ENCODE results near the gene GRK6.
"Not testable (repeated sequence)": the region's sequence is repeated elsewhere in the genome, so short reads cannot be mapped to it uniquely, and the experiment has no call there.

GRK6 gene

DNA sequence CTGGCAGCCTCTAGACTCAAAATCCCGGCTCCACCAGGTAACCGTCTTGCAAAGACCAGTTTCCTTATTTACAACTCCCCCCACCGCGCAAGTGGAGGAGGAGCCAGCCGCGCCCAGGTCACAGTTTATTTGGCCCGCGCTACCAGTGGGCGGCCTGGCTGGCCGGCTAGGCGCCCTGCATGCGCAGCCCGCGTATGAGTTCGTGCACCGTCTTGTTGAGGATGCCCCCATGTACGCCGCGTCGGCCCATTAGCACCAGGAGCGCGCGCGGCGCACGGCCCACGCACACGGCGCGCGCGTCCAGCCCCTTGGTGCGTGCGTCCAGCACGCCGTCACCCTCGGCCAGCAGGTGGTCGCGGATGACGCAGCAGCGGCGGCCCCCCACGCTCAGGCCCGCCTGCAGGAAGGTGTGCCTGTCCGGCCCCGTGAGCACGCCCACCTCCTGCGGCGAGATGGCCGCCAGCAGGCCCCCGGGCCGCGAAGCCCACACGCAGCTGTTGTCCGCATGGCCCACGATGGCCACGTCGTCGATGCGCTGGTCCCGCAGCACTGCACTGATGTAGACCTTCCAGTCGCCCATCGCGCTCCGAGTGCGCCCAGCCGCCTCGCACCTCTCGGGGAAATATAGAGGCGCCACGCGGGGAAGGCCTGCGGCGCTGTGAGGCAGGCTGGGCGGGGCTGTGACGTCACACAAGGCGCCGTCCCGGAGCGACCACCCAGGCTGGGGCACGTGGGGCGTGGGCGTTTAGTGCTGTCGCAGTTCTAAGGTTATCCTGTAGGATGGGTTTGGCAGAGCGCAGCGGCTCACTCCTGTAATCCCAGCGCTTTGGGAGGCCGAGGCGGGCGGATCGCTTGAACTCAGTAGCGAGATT lies 26.2 kb upstream of the GRK6 start, which contains the start of gene PFN3:
PFN3 (minus strand) TSS at position 665 of the 872 bp plus-strand sequence; CDS start at position 580, 85 bp downstream.
- DNase-seq, result no peak

DNA sequence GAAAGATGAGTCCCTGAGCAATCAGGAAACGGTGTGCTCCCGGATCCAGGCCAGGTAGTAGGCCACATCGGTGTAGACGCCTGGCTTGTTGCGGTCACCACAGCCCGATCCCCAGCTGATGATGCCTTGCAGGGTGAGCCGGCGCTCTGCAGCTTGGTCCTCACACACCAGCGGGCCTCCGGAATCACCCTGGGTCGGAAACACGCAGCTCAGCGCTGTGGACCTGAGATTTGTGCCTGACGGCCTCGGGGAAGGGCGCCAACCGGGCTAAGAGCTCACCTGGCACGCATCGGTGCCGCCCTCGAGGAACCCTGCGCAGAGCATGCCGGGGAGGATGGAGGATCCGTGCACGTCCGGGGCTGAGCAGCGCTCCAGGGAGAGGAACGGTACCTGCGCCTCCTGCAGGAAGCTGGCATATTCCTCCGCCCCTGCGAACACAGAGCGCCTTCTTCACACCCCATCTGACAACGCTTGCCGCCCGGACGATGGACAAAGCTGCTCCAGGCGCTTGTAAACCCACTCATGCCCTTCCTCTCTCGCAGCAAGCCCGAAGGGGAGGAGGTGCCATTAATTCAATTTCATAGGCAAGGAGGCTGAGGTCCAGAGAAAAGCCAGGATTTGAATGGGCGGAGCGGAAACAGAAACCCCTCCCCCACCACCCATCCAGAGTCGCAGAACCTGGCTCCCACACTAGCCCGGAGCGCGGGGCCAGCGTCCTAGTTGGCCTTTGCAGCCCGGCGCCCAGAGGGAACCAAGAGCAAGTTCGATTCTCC lies 24.0 kb upstream of the GRK6 start:
- DNase-seq, result no peak

DNA sequence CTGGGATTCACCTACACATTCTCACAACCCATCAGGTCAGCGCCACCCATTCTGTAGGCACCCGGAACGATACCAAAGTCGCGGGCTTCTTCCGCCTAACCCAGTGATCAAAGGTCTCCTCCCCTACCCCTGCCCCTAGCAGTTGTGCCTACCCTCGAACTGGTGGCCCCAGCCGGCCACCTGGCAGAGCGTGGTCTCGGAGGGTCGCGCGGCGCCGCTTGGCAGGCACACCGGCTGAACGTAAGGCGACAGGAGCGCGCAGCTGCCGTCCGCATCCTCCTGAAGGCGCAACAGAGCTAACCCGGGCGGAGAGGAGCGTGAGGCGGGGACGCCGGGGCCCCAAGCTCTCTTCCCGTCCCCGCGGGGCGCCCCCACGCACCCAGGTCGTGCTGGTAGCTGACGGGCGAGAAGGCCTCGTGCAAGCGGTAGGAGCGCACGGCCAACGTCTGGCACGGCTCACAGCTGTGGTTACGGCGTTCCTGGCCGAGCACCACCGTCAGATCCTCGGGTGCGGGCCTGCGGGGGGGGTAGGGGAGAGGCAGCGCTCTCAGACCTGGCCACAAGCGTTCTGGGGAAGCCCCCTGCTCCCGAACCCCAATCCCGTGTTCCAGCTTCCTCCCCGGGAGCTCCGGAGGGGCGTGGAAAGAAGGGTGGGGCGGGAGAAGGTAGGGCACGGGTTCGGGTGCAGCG lies 23.2 kb upstream of the GRK6 start:
- DNase-seq, result no peak

DNA sequence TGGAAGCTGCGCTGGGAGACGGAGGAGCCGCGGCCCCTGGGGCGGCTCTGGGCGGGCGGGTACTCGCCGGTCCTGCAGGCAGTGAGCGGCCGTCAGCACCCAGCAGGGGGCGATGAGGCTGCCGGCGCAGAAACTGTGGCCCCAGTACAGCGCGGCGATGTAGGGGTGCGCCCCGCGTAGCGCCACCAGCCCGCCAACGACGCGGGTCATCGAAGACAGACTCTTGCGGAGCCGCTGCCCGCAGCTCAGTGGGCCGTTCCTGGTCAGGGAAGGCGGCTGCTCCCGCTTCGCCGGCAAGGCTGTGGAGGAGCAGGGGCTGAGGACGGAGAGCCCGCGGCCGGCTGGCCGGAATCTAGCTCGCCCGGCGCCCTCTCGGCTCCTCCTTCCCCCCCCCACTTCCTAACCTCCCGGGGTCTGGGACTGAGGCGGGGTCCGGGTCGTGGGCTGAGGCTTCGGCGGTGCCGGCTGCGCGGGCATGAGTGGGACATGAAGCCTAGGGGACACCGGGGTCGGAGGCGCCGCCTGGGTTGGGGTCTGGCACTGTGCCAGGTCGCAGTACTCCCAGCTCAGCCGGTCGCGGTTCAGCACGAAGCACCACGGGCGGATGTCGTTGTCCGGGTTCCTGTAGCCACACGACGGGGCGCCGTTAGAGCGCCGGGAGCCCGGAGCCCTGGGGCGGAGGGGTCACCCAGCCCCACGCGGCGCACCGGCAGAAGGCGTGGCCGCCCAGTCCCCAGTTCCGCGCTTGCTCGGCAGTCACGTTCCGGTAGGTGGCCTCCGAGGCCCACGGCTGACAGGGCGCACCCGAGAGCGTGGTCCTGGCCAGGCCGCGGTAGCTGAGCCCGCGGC lies 22.5 kb upstream of the GRK6 start:
- DNase-seq, result peak in 1 of 2 experiments; percentile 6

DNA sequence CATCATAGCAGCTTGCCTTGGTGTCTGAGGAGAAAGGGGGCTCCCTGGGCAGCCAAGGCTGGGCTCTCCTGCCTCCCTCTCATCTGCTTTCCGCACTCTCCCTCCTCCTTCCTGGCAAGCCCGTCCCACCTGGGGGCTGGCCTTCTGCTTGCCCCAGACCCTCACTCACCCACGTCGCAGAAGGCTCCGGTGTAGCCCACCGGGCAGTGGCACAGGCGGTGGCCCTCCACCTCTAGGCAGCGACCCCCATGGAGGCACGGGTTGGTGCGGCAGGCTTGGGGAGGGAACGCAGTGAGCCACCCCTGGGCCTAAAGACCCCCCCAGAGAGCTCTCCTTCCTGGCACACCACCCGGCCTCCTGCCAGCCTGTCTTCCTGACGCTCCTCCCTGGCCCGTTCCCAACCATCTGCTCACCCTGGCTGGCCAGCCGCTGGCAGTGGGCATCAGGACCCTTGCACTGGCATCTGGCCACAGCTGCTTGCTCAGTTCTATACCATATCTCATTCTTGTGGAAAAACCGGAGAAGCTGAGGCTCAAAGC lies 21.8 kb upstream of the GRK6 start:
- no peak for DNase-seq

DNA sequence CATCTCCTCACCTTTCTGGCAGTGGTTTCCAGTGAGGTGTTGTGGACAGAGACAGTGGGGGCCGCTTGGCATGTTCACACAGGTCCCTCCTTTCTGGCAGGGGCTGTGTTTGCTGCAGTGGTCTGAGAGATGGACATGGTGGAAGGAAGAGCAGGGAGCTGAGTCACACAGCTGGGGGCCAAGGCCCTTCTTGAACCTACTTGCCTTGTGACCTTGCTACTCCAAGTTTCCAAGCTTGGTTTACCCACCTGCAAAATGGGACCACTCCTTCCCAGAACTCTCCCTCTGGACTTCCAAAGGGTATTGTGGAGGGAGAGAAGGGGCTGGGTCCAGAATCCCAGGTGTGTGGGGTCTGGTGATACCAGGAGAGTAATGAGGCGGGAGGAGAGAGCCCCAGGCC lies 21.2 kb upstream of the GRK6 start:
- DNase-seq, result no peak

DNA sequence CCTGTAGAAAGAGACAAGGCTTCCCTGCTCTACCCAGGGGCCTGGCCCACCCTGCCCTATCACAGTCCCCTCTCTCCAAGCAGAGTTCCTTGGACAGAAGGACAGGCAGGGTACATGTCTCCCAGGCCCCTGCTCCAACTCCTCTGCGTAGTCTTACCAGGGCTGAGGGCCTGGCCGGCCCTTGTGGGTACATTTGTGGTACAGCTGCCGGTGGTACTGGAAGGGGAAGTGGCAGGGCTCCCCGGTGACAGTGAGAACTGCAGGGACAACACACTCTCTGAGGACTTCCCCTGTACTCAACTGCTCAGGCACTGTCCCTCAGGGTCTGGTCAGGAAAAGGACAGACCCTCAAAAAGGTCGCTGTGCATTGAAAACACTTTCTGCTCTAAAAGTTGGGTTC lies 20.7 kb upstream of the GRK6 start:
- no peak for DNase-seq

DNA sequence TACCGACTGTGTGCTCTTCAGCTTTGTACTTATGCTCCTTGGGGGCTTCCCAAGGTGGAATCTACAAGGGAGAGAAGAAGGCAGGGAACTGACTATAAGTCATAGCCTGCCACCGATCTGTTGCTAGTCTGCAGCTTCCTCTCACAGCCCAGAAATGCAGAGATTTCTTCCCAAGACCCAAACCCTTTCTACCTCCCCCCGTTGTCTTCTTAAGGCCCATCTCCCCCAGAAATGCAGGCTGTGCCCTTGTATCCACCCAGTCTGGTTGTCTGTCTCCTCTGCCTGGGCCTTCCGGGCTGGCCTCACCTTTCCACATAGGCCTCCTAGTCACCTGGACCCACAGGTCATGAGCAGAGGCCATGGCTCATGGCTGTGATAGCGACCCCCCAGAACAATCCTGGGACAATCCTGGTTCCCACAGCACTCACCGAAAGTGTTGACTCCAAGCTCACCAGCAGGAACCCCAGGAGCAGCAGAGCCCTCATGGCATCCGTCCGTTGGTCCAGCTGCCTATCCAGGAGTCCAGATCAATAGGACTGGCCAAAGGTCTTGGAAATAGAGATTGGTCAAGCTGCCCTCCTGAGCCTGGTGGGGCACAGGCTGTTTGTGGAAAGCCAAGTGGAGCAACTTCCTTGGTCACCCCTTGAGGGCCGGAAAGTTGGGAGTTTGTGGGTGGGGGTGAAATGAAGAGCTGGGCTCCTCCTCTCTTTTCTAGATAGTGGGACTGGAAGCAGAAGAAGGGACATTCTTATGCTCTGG lies 17.3 kb upstream of the GRK6 start, which contains the start of gene F12:
F12 (minus strand) TSS at position 522 of the 759 bp plus-strand sequence; CDS start at position 485, 37 bp downstream.
- DNase-seq, result no peak

DNA sequence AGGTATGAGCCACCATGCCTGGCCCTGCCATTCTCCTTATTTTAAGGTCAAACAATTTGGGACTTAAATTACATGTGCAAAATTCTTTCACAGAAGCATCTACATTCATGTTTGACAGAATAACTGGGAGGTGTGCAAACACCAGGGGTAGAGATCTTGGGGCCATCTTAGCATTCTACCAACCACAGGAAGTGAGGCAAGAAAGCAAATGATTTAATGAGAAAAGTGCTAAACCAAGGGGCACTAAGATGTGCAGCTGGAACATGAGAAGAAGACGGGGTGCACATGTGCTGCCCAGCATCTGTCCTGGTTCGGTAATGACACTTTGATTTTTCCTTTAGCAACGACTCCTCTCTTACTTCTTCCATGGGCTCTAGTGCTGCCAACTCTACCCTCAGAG lies 15.9 kb upstream of the GRK6 start:
- no peak for DNase-seq

DNA sequence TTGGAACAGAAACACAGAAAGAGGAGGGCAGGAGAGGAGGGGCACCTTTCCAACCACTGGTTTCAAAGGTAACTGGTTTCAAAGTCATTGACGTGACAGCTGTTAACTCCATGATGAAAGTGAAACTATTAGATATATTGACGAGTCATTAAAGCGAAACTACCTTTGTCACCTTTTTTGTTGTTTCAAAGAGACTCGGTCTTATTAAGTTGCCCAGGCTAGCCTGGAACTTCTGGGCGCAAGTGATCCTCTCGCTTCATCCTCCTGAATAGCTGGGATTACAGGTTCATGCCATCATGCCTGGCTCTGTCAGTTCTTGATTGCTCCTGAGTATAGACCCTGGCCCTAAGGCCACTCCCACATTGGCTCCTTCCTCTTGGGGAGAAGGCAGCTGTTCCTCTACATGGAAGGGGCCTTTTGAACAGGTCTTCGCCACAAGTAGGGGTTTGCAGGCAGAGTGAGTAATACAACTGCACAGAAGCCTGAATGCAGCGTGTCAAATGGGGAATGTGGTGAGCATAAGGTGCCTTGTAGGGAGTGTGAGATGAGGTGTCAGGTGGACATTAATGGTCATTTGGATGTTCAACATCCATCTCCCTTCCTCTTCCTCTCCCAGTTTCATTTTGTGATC lies 13.8 kb upstream of the GRK6 start:
- no peak for DNase-seq

DNA sequence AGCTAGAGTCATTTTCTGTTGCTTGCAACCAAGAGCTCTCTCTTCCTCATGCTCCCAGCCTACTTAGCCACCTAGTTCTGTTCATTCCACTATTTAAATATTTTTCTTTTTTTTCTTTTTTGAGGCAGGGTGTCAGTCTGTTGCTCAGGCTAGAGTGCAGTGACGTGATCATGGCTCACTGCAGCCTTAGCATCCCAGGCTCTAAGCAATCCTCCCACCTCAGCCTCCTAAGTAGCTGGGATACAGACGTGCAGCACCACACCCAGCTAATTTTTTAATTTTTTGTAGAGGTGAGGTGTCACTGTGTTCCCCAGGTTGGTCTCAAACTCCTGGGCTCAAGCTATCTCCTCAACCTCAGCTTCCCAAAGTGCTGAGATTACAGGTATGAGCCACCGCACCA lies 12.0 kb upstream of the GRK6 start:
- no peak for DNase-seq

DNA sequence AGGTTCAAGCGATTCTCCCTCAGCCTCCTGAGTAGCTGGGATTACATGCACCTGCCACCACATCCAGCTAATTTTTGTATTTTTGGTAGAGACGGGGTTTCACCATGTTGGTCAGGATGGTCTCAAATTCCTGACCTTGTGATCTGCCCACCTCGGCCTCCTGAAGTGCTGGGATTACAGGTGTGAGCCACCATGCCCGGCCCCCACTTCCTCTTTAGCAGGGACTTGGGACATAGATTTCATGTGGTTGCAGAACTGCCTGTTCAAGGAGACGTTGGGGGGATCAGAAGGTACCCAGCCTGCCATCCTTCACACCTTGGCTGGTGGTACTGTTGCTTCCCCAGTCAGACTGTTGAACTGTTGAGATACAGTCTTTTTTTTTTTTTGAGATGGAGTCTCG lies 9.4 kb upstream of the GRK6 start:
- not testable (repeated sequence) for DNase-seq

DNA sequence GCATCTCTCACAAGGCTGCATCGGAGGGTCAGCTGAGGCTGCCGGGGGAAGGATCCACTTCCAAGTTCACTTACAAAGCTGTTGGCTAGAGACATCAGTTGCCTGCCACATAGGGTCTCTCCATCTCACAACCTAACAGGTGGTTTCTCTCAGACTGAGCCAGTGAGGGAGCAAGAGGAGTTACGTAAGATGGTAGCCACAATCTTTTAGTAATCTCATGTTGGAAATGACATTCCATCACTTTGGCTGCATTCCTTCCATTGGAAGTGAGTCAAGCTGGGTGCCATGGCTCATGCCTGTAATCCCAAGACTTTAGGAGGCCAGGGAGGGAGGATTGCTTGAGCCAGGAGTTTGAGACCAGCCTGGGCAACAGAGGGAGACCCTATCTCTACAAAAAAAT lies 7.4 kb upstream of the GRK6 start:
- DNase-seq, result no peak

DNA sequence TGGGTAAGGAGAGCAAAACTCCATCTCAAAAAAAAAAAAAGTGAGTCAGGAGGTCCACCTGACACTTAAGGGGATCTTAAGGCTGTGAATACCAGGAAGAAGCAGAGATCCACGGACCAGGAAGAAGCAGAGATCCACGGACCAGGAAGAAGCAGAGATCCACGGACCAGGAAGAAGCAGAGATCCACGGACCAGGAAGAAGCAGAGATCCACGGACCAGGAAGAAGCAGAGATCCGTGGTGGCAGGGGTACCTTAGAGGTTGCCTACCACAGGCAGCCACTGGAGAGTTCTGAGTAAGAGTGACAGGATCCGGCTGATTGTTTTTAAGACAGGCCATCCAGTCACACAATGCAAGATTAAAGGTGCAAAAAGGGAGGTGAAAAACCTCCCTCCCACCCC lies 6.0 kb upstream of the GRK6 start:
- DNase-seq, result not testable (repeated sequence)

DNA sequence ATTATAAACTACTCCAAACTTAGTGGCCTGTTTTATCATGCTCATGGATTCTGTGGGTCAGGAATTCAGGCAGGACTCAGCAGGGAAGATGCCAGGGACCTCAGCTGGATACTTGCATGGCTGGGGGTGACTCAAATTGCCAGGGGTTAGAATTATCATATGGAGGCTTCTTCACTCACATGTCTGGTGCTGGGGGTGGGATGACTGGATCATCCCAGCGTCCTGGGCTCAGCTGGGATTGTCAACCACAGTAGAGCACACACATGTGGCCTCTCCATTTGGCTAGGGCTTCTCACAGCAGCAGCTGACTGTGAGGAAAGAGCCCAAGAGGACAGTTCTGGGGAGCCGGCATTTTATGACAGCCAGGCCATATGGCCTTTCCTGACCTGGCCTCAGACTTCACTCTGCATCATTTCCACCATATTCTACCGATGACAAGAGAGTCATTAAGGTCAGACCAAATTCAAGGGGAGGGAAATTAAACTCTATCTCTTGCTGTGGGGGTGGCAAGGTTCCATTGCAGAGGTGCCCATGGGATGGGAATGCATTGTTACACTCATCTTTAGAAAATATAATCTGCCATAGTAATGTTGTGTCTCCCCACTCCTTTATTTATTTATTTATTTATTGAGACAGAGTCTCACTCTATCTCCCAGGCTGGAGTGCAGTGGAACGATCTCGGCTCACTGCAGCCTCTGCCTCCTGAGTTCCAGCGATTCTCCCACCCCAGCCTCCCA lies 5.2 kb upstream of the GRK6 start:
- no peak for DNase-seq

DNA sequence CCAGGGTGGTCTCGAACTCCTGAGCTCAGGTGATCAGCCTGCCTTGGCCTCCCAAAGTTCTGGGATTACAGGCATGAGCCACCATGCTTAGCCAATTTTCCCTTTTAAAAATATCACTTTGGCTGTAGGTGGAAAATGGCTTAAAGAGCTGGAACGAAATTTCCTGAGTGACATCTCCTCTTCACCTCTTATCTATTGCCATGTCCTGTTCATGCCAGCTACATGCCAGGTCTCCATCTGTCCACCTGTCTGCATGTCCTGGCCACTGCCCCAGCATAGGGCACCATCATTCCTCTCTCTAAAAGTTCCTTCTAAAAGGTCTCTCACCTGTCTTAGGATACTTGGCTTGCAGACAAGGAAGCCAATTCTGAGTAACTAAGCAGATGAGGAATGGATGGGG lies 2.8 kb upstream of the GRK6 start:
- peak in 1 of 2 experiments; percentile 8 for DNase-seq

DNA sequence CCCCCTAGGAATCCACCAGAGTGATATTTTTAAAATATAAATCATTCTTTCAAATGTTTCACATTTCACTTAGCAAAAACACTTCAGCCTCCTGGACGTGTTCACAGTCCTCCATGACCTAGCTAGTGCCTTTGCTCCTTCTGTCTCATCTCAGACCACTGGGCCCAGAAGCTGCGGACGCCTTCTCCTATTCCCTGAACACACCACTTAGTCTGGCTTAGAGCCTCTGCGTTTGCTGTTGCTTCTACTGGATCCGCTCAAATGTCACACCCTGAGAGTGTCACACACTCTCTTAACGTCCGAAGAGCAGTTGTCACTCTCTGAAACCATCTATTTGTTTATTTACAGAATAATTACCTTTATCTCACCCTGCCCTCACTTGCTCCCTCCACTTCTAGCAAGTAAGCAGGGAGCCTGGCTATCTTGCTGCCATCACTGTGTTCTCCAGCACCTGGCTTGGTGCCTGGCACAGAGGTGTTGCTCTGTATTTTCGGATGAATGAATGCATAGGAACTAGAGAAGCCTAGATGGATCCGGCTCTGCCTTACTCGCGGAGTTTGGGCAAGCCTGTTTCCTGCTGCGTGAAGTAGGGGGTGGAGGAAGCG lies 1.2 kb upstream of the GRK6 start:
- DNase-seq, result no peak

DNA sequence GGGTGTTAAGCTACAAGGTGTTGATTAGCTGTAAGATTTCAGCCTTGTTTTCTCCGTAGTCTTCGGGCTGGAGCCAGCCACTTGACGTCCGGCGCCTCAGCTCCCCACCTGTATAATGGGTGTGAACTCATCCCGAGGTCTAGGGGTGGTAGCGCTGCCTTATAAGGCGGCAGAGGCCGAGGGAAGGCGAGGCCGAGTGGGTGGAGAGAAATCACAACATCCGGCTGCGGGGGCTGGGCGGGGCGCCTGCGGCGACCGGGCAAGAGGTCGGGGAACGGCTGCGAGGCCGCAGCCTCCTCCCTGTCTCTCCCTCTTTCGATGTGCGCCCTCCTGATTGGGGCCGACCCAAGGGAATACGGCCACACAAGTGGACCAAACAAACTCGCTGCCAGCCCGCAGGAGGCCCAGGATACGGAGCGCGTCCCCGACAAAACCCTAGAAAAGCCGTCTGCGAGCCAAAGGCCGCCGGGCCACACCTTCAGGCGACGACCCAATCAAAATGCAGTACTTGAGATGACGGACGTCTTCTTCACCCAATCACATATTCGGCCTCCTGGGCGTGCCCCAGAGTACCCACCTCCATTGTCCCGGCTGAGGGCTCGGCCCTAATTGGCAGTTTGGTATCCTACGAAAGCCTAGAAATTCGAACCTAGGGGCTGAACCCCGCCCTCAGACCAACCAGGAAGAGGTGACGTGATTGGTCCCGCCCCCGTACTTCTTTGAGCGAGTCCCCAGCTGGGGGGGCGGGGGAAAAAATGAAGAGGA lies 493 bp upstream of the GRK6 start:
- DNase-seq, result peak; percentile 99 to 100
